Measurements from ENCODE around the gene CTDSP2. TPM values are rescaled to one million over a fixed set of nuclear protein-coding genes. Genes with fewer than 3 reads are reported as not detected.

The CTDSP2 gene
- total and polyA plus RNA-seq, 2 experiments from 2014 or later, result 52.7 to 97.3 TPM

- Histone ChIP-seq H3F3A (ENCODE audit: insufficient read depth) (peaks cover 20% of the 10 kb centered on the region), H3K27me3 (replicated peaks; ENCODE audit: insufficient read depth) (no peaks in the 10 kb centered on the region), H3K79me2 (ENCODE audit: insufficient read depth) (peaks cover 5% of the 10 kb centered on the region; the same call in 1 of the 2 replicates), H2AFZ (no peak overlapping the region), H3K9me3 (ENCODE audit: low read depth) (no peaks in the 10 kb centered on the region), H3K4me3 (no peak overlapping the region), H3K9me2 (ENCODE audit: insufficient read depth) (no peaks in the 10 kb centered on the region), H4K20me1 (ENCODE audit: insufficient read depth) (no peaks in the 10 kb centered on the region), H3K4me1 (ENCODE audit: insufficient read depth) (peaks cover 22% of the 10 kb centered on the region), H3K36me3 (ENCODE audit: low read depth) (peaks cover 6% of the 10 kb centered on the region; the same call in 1 of the 2 replicates), H3K4me2 (ENCODE audit: unreplicated experiment) (no peak overlapping the region), H3K27ac (no peak overlapping the region), H3K9ac (no peak overlapping the region)
- TF ChIP-seq EZH2 (IDR thresholded peaks at IDR 0.05; ENCODE audit: insufficient read depth, poor library complexity, severe bottlenecking) (no peak), EZH2phosphoT487 (IDR thresholded peaks at IDR 0.05; ENCODE audit: insufficient read depth, low read depth) (no peak)
- WGBS, 2 experiments (ENCODE audit: low coverage in 1 of 2, low lambda C conversion rate in 2 of 2, missing lambda C conversion rate in 2 of 2), result 71 to 76% methylated on average over 16 to 17 of the region's 17 CpGs
- no peak for DNase-seq
- in situ Hi-C loops (cut with MboI), result no loop called here
Observed at GRCh38 chr12:57813971-57814772, 32.4 kb downstream of the CTDSP2 start.

GRCh38 chr12:57813111-57813970 lies 33.2 kb downstream of the CTDSP2 start:
- Histone ChIP-seq H3K9me3 (ENCODE audit: low read depth) (no peaks in the 10 kb centered on the region), H3F3A (ENCODE audit: insufficient read depth) (peaks cover 11% of the 10 kb centered on the region; the same call in 1 of the 2 replicates), H4K20me1 (ENCODE audit: insufficient read depth) (no peaks in the 10 kb centered on the region), H3K4me2 (ENCODE audit: unreplicated experiment) (no peak overlapping the region), H3K79me2 (ENCODE audit: insufficient read depth) (no peaks in the 10 kb centered on the region), H3K4me1 (ENCODE audit: insufficient read depth) (peaks cover 19% of the 10 kb centered on the region), H2AFZ (no peak overlapping the region), H3K4me3 (no peak overlapping the region), H3K27ac (no peak overlapping the region), H3K9ac (no peak overlapping the region), H3K27me3 (replicated peaks; ENCODE audit: insufficient read depth) (no peaks in the 10 kb centered on the region), H3K9me2 (ENCODE audit: insufficient read depth) (no peaks in the 10 kb centered on the region), H3K36me3 (ENCODE audit: low read depth) (peaks cover 6% of the 10 kb centered on the region; the same call in 1 of the 2 replicates)
- TF ChIP-seq EZH2 (IDR thresholded peaks at IDR 0.05; ENCODE audit: insufficient read depth, poor library complexity, severe bottlenecking) (no peak), EZH2phosphoT487 (IDR thresholded peaks at IDR 0.05; ENCODE audit: insufficient read depth, low read depth) (no peak)
- in situ Hi-C loops (cut with MboI), result no loop called here
- WGBS, 2 experiments (ENCODE audit: low coverage in 1 of 2, low lambda C conversion rate in 2 of 2, missing lambda C conversion rate in 2 of 2), result 67 to 72% methylated on average over 14 of the region's 14 CpGs
- no peak for DNase-seq

- Histone ChIP-seq H3K9me2 (ENCODE audit: insufficient read depth) (no peaks in the 10 kb centered on the region), H4K20me1 (ENCODE audit: insufficient read depth) (no peaks in the 10 kb centered on the region), H3K27ac (no peak overlapping the region), H3F3A (ENCODE audit: insufficient read depth) (peaks cover 4% of the 10 kb centered on the region; the same call in 1 of the 2 replicates), H3K36me3 (ENCODE audit: low read depth) (peaks cover 6% of the 10 kb centered on the region; the same call in 1 of the 2 replicates), H3K79me2 (ENCODE audit: insufficient read depth) (no peaks in the 10 kb centered on the region), H3K4me2 (ENCODE audit: unreplicated experiment) (no peak overlapping the region), H3K9ac (no peak overlapping the region), H3K4me1 (ENCODE audit: insufficient read depth) (peaks cover 1% of the 10 kb centered on the region), H3K4me3 (no peak overlapping the region), H2AFZ (no peak overlapping the region), H3K9me3 (ENCODE audit: low read depth) (no peaks in the 10 kb centered on the region), H3K27me3 (replicated peaks; ENCODE audit: insufficient read depth) (no peaks in the 10 kb centered on the region)
- WGBS, 2 experiments (ENCODE audit: low coverage in 1 of 2, low lambda C conversion rate in 2 of 2, missing lambda C conversion rate in 2 of 2), result 90 to 94% methylated on average over 10 of the region's 10 CpGs
- TF ChIP-seq EZH2 (IDR thresholded peaks at IDR 0.05; ENCODE audit: insufficient read depth, poor library complexity, severe bottlenecking) (no peak), EZH2phosphoT487 (IDR thresholded peaks at IDR 0.05; ENCODE audit: insufficient read depth, low read depth) (no peak)
- in situ Hi-C loops (cut with MboI), result no loop called here
- no peak for DNase-seq
Observed at GRCh38 chr12:57811028-57811755, 35.3 kb downstream of the CTDSP2 start.

GRCh38 chr12:57810450-57810849 lies 36.1 kb downstream of the CTDSP2 start:
- in situ Hi-C loops (cut with MboI), result no loop called here
- WGBS, 2 experiments (ENCODE audit: low coverage in 1 of 2, low lambda C conversion rate in 2 of 2, missing lambda C conversion rate in 2 of 2), result 95% methylated on average over 5 of the region's 5 CpGs
- Histone ChIP-seq H3K27ac (no peak overlapping the region), H3K9me3 (ENCODE audit: low read depth) (no peaks in the 10 kb centered on the region), H3F3A (ENCODE audit: insufficient read depth) (no peaks in the 10 kb centered on the region; the same call in 1 of the 2 replicates), H3K4me1 (ENCODE audit: insufficient read depth) (no peaks in the 10 kb centered on the region; the same call in 1 of the 2 replicates), H3K4me2 (ENCODE audit: unreplicated experiment) (no peak overlapping the region), H3K27me3 (replicated peaks; ENCODE audit: insufficient read depth) (no peaks in the 10 kb centered on the region), H3K36me3 (ENCODE audit: low read depth) (peaks cover 6% of the 10 kb centered on the region; the same call in 1 of the 2 replicates), H4K20me1 (ENCODE audit: insufficient read depth) (no peaks in the 10 kb centered on the region), H3K79me2 (ENCODE audit: insufficient read depth) (no peaks in the 10 kb centered on the region), H3K9me2 (ENCODE audit: insufficient read depth) (no peaks in the 10 kb centered on the region), H3K9ac (no peak overlapping the region), H2AFZ (no peak overlapping the region), H3K4me3 (no peak overlapping the region)
- TF ChIP-seq EZH2 (IDR thresholded peaks at IDR 0.05; ENCODE audit: insufficient read depth, poor library complexity, severe bottlenecking), result no peak
- no peak for TF ChIP-seq EZH2phosphoT487 (IDR thresholded peaks at IDR 0.05; ENCODE audit: insufficient read depth, low read depth)
- peak; percentile 62 for DNase-seq

Data from GM23248 (cell line).